GM21786 (cell line): ENCODE results near the gene ZNF280C.
"Not testable (repeated sequence)": the region's sequence is repeated elsewhere in the genome, so short reads cannot be mapped to it uniquely, and the experiment has no call there.

Experiments
- ATAC-seq: cut with Tn5 transposase; IDR thresholded peaks from one replicate; pipeline ENCODE4 v1.9.1; 2021; ENCODE audit not compliant: unreplicated experiment

Gene ZNF280C

DNA sequence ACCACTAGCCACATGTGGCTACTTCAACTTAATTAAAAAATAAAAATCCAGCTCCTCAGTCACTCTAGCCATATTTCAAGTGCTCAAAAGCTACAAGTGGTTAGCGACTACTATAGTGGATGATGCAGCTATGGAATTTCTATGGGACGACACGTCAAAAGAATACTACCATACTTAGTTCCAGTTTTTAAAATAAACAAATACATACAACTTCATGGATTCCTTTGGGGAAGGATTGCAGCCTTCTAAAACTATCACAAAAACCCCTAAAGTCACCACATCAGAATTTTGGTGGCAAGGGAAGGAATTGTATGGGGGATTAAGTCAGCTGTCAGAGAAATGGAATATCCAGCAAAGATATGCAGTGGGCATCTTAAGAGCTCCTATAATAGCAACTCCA, 6.5 kb downstream of the ZNF280C start:
- ATAC-seq: no peak

DNA sequence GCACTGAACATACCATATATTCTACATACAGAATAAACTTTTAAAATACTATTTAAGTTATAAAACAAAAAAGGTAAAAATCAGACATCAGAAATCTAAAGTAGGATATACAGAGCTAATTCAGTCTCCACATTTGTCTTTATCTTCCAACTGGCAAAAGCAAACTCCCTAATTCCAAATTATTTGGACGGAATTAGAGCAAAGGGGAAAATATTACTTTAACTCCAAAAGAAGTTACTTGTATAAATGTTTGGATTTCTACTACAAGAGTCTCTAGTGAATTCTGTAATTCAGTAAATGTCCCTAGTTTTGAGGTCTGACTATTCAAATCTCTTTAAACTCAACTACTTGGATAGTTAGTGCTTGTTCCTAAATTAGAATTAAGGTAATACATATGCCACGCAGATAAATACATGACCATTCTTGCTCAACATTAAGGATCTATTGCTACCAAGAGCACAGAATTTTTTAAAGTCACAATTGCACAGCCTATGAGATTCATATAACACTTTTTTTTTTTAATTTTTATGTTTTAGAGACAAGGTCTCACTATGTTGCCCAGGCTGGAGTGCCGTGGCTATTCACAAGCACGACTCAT, 7.3 kb downstream of the ZNF280C start:
- no peak for ATAC-seq

DNA sequence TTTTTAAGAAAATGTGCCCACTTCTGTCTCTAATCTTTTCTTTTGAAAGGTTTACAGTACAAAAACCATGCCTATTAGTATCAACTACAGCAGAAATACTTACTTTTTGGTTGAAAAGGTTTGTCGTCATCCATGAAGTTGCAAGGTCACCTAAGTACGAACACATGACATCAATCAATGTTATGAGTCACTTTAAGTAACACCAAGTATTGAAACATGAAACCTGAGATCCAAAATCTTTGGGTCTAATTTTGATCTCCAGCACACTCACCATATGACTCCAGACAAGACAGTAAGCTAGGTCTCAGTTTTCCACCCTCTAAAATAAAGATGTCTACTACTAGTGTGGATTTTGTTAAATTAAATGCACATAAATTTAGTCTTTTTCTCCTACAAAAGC, 8.4 kb downstream of the ZNF280C start:
- ATAC-seq: no peak

DNA sequence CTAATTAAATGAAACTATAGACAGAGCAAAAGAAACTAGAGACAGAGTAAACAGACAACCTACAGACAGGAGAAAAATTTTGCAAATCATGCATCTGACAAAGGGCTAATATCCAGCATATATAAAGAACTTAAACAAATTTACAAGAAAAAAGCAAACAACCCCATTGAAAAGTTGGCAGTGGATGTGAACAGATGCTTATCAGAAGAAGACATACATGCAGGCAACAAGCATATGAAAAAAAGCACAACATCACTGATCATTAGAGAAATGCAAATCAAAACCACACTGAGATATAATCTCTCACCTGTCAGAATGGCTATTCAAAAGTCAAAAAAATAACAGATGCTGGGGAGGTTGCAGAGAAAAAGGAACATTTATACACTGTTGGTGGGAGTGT, 14.8 kb downstream of the ZNF280C start:
- no peak for ATAC-seq

DNA sequence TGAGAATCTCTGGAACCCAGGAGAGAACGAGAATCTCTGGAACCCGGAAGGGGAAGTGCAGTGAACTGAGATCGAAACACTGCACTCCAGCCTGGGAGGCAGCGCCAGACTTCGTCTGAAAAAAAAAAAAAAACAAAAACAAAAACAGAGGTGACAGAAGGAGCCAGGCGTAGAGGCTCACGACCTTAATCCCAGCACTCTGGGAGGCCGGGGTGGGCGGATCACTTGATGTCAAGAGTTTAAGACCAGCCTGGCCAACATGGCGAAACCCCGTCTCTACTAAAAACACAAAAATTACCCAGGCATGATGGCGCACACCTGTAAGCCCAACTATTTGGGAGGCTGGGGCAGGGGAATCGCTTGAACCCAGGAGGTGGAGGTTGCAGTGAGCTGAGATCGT, 17.0 kb downstream of the ZNF280C start:
- no peak for ATAC-seq

DNA sequence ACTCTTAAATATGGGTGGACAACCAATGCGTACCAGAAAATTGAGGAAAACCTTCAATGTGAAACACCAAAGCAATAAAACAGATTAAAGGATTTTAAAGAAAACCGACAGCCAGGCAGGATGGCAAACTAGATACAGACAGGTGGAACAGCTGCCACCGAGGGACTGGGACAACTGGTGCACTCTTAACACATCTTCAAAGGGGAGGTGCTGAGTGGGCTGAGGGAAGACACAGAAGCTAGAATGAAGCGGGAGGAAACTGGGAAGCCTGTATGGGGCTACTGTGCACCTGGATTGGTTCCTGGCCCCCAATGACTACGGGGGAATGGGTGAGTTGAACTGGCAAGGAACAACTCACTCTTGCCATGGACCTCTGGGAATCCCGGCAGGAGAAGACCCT, 20.7 kb downstream of the ZNF280C start:
- ATAC-seq: no peak

DNA sequence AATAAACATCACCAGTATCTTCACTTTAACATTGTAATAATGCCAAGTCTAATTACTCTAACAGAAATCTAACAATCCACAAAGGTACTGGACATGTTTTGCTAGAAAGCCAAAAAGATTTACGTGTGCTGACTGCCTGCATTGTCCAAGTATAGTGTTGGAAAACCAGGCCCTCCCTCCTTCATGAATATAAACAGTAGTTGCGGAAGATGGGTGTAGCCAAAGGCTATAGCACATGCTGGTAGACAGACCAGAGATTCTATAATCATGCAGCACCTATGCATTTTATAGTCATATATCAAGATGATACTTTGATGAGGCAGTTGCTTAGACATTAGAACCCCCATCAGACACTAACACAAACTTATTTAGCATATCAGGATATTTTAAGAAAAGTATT, 22.6 kb downstream of the ZNF280C start:
- ATAC-seq: no peak

DNA sequence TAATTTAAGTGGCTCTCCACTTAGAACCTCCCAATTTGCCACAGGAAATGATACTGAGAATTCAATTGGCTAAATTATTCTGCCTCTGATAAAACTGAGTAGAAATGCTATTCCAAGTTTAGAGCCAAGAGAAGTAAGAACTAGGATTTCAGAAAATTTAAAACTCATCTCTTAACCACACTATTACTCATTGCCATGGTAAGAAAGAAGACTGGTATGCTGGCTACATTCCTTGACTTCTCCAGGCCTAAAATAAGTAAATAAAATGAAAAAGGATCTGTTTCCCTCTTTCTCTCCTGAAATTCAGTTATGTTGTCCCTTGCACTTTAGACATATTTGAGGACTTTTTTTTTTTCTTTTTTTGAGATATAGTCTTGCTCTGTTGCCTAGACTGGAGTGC, 23.3 kb downstream of the ZNF280C start:
- no peak for ATAC-seq

DNA sequence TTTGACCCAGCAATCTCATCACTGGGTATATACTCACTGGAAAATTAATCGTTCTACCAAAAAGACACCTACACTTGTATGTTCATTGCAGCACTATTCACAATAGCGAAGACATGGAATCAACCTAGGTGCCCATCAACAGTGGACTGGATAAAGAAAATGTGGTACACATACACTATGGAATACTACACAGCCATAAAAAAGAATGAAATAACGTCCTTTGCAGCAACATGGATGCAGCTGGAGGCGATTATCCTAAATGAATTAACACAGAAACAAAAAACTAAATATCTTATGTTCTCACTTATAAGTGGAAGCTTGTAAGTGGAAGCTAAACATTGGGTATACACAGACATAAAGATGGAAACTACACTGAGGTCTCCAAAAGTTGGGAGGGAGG, 37.5 kb downstream of the ZNF280C start:
- ATAC-seq: not testable (repeated sequence)

DNA sequence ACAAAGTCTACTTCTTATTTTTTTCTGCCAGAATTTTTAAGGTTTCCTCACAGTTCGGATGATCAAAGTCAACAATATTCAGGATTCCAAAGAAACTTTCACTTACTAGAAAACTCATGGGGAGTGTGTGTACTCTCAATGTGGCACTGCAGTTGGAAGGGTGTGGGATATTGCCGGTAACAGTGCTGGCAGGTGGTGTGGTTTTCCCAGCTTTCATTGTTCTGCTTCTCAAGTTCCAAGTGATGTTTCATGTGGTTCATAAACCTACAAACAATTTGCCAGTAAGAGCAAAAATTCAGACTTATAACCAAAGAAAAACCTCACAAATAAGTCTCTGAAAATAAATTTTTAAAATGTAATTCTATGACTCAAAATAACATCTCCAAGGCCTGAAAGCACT, 39.8 kb downstream of the ZNF280C start:
- ATAC-seq: no peak

DNA sequence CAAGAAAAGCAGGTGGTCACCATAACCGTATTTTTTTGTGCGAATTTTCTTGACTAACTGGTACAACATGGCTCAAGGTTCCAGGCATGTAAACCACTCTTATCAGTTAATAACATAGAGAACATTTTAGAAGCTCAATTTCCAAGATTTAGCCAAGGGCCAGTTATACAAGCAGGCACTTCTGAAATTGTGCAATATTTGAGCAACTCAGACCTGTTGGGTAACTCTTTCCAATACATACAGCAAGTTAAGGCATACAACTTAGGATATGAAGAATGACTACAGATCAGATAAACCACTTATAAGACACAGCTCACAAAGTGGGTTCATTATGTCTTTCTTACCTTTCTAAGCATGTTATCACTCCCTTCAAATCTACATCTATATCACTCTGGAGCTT, 43.9 kb downstream of the ZNF280C start:
- no peak for ATAC-seq

DNA sequence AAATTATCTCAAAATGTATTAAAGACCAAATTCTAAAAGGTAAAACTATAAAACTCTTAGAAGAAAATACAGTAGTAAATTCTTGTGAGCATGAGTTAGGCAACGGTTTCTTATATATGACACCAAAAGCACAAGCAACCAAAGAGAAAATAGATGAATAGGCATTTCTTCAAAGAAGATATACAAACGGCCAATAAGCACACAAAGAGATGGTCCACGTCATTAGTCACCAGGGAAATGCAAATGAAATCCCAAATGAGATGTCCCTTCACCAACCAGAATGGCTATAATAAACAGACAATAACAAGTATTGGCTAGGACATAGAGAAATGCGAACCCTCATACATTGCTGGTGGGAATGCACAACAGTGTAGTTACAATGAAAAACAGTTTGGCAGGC, 52.4 kb downstream of the ZNF280C start:
- no peak for ATAC-seq

DNA sequence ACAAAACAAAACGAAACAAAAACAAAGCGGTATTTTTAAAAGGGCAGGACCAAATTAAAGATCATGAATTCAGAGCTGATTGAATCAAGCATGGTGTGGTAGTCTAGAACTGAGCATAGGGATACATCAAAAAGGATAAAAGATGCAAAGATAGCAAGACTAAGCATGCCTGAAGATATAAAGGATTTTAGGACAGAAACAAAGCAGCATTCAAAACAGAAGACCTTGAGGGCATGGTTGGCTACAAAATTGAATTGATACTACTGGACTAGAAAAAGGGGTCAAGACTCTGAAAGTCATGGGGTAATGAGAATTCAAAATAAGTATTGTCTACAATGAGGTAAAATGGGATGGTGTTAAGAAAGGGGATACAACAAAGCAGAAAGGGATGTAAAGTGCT, 55.3 kb downstream of the ZNF280C start:
- no peak for ATAC-seq

DNA sequence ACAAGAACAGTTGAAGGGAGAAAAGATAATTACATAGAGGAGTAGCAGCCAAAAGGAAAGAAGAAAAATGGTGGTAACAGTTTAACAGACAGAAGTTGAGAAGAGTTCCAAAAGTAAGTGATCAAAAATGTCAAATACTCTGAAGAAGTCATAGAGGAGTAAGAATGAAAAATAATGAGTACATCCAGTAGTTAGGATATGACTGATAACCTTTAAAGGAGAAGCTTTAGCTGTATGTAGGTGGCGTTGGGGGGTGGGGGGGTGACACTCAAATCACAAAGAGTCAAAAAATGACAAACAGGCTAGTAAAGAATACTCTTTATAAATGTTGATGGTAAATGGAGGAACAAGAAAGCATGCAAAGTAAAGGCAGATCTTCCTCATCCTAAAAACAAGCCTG, 56.3 kb downstream of the ZNF280C start:
- no peak for ATAC-seq

DNA sequence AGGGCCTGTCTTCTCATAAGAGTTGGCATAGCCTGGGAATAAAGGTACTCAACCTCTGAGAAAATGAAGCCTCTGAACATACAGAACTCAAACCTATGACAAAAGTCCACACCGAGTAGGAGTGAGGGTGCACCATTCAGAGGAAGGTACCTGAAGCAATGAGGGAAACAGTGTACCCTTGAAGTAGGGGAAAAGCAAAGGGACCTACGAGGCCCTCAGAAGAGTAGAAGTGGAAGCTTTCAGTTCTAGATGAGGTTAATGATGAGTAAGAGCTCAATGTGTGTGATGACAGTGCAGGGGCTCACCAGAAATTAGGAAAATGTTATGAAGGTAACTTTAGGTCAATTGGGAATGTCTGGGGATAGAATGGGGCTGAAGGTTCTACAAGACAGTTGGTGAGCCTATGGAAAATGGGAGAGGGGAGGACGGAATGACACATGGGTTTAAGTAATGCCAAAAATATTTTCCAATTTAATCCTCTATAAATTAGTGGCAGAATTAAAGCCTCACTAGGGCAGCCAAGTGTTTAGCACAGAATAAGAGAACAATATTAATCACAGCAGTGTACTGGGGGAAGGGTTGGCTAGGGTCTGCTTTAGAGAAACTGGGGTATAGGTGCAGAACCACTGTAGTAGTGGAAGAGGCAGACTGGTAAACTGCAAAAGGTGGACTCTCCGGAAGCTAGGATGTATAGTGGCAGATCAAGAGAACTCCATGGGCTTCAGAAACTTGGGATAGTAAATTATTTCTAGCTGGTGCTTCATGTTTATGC, 57.1 kb downstream of the ZNF280C start:
- no peak for ATAC-seq

DNA sequence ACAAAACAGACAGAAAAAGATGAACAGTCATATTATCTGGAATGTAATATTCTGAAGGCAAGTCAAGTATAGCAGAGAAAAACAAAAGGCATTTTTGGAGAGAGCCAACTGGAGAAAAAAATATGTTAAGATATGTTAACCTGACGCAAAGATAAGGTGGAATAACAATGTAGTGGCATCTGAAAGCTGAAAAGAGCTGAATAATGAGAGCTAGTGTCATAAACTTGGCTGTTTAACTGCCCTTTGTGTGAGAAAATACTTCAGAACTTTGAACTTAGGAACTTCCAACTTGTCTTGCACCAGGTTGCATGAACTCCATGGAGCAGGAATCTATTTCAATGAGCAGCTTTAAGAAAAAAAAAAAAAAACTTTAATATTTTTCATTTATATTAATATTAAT, 64.1 kb downstream of the ZNF280C start:
- no peak for ATAC-seq

DNA sequence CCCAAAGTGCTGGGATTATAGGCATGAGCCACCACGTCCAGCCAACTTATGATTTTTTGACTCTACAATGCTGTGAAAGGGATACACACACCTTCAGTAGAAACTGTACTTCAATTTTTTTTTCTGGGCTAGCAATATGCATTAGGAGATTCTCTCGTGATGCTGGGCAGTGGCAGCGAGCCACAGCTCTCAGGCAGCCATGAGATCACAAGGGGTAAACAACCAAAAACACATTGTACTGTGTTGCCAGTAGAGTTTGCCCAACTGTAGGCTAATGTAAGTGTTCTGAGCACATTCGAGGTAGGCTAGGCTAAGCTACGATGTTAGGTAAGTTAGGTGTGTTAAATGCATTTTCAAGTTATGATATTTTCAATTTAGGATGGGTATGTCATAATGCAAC, 71.2 kb downstream of the ZNF280C start:
- no peak for ATAC-seq

DNA sequence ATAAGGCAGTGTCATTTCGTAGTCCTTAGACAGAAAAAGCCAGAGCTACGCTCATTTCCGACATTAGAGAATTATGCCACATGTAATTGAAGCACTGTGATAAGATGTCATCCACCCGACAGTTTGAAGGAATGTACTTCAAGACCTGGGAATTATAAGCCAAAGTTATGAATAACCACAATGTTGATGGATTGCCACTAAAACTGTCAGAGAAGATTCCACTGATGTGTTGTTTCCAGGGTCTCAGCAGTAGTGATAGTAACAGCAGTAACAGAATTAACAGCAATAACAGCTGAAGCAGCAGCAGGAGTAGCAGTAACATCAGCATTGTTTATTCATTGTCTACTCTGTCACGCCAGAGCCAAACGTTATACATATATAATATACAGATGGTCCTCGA, 72.2 kb downstream of the ZNF280C start:
- ATAC-seq: no peak

DNA sequence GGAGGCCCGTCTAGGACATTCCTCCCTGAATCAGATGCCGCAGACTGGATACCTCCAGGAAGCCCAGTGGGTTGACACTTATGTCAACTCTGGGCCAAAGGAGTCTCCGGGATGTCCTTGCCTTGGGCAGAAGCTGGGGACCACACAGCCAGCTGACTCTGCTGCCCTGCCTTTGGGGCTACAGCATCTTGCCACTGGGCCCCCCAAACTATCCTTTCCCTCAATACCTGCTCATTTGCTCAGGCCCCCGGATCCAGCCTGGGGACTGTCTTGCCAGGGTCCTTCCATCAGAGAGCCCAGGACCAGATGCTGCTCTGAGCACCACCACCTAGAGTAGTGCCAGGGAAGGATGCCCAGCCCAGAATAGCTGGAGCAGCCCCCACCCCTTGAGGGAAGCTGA, 77.9 kb downstream of the ZNF280C start:
- no peak for ATAC-seq

DNA sequence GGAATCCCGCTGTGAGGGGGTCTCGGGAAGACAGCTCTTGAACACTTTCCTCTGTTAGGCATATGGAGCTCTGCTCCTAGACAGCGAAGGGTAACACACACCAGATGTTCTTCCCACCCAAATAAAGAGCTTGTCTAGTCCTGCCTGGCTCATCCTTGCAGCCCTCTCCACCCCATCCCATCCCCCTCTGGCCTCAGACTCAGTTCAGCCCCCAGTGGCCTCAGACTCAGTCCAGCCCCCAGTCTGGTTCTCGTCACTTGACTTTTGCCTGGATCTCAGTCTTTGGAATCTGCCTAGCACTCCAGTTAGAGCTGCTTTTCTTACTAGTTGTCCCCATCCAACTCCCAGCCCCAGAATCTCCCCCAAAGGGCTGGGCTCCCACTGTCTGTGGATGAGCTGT, 82.0 kb downstream of the ZNF280C start:
- no peak for ATAC-seq

DNA sequence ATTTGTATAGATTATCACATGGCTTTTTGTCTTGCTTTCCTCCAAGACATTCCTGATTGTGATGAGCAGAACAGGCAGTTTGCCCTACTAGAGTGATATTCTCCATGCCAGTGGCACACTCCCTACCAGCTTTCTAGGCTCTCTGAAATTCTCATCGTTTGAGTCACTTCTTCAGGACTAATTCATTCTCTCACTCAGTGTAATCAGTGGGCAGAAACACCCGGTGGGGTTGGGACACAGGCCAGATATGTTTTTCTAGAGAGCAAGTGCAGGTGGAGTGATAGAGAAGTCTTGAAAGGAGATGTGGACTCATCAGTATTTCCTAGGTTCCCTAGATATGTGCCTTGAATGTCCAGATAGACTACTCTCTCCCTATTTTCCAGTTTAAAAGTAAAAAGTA, 83.8 kb downstream of the ZNF280C start:
- no peak for ATAC-seq

DNA sequence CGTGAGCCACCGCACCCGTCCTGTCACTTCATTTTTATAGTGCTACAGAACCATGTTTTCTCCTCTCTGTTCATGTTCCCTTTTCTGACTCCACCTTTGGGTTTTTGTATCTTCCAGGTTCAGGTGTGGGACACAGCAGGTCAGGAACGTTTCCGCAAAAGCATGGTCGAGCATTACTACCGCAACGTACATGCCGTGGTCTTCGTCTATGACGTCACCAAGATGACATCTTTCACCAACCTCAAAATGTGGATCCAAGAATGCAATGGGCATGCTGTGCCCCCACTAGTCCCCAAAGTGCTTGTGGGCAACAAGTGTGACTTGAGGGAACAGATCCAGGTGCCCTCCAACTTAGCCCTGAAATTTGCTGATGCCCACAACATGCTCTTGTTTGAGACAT, 84.5 kb downstream of the ZNF280C start:
- no peak for ATAC-seq

DNA sequence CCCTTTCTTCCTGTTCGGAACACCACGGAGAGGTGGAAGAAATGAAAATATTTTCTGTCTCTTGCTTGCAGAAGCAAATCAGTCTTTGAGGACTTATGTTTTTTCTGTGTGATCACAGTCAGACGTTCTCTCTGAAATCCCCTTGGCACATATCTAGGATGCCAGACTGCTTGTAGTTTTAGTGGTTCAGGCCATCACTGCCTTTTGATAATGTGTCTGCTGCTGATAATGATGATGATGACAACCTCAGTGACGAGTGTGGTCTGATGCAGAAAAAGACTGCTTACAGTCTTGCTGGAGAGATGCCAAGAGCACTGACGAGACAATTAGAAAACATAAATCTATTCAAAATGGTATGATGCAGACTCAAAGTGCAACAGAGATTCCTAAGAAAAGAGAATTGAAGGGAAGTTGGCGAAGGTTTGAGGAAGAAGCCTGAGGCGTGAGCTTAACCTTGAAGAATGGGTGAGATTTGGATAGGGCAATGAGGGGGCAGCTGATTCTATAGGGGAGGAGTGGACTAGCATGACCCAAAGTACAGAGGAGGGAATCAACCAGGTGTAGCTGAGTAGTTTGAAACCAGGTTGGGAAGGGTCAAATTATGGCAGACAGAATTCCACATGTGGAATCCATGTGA, 89.0 kb downstream of the ZNF280C start:
- ATAC-seq: no peak
